Fibroblast of skin of right quadriceps (primary cell): ENCODE results near the gene PDLIM4.

Source experiments
- DNase-seq: peaks from one replicate; pipeline ENCODE4 v3.0.0-alpha.2; 2013

The PDLIM4 gene

GRCh38 chr5:132313961-132314432 lies 56.5 kb downstream of the PDLIM4 start:
- no peak for DNase-seq

- no peak for DNase-seq
These were observed 58.1 kb downstream of the PDLIM4 start for GRCh38 chr5:132315529-132316067.

DNA sequence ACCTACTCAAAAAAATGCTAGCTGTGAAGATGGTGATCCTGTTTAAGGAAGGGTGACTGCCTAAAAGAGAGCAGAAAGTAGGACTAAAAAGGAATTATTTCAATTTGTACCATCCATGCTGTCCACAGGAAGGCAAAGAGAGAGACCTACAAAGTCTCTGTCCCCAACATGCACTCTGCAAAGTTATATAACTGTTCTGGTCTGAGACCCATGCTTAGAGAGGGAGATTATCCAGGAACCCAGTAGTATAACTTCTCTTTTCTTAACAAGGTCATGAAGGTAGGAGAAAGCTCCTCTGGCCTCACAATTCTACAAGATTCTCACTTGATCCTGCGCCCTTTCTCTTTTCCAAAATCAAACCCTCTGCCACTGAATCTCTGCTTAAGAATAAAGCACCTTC lies 62.5 kb downstream of the PDLIM4 start:
- no peak for DNase-seq

DNA sequence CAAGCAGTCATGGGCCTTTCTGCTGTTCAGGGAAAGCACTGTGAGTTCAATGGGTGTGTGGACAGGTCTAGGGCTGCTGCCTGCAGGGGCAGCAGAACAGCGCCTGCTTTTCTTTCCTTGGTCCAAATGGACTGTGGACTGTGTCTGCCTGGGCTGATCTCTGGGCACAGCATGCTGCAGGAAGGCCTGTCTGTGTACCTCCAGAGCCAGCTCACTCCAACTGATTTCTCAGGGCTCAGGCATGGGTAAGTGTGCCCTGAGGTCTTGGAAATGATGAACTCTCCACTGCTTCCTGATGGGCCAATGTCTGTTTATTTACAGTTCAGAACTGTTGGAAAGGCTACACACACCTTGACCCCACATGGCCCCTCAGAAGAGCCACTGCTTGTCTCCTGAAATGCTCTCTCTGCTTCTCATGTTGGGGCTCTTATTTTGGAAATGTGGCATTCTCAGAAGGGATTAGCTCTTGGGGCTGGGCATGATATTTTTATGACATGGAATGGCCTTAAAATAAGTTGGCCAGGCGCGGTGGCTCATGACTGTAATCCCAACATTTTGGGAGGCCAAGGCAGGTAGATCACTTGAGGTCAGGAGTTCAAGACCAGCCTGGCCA lies 63.7 kb downstream of the PDLIM4 start:
- DNase-seq = no peak

GRCh38 chr5:132322266-132322665 lies 64.8 kb downstream of the PDLIM4 start:
- DNase-seq = no peak
